ENCODE measurements around the gene LMBR1.
"Not testable (repeated sequence)": the region's sequence is repeated elsewhere in the genome, so short reads cannot be mapped to it uniquely, and the experiment has no call there.

LMBR1 gene

DNA sequence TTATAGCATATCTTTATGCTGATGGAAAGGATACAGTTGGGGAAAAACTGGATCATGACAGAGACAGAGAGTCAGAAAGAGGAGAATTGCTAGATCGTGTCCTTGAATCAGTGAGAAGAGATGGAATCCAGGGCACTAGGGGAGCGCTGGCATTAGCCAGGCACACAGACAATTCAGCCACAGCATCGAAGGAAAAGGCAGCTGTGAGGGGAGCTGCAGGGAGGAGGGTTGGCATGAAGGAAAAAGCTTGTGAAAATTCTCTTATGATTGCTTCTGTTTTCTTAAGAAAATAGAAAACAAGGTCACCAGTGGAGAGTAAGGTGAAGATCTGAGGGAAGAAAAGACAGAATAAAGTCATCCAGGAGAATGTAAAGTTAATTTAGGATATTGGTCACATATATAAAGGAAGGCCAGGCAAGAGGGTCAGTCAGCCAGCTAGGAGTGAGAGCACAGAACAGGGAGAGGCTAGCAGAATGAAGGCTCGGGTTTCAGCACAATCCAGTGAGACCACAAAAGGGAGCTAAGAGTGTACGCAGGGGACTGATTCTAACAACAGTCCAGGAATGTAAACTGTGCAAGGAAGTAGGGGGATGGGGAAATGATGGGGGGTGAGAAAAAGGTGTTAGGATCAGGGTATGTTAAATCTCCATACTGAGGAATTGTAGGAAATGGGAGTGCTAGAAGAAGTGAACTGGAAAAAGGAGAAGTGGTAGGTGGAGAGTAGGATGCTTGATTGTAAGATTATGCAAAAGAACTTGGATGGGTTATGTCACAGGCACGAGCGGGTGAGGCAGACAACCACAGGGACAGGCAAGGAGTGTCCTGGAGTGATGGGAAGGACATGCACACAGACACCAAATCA lies 140.4 kb downstream of the LMBR1 start:
- no peak for DNase-seq

DNA sequence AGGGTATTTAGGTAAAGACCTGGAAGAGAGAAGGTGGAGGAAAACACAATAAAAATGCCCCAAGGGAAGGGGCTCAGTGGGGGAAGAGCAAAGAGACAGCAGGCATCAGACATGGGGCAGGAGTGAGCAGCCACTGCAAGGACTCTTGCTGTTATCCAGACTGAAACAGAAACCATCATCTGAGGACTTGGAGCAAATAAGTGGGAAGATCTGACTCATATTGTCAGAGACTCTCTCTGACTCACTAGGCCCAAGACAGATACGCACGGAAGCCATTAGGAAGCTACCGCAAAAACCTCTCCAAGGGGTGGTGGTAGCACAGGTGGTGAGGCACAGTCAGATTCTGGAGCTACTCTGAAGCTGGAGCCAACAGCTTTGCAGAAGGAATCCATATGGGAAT lies 141.7 kb downstream of the LMBR1 start:
- no peak for DNase-seq

DNA sequence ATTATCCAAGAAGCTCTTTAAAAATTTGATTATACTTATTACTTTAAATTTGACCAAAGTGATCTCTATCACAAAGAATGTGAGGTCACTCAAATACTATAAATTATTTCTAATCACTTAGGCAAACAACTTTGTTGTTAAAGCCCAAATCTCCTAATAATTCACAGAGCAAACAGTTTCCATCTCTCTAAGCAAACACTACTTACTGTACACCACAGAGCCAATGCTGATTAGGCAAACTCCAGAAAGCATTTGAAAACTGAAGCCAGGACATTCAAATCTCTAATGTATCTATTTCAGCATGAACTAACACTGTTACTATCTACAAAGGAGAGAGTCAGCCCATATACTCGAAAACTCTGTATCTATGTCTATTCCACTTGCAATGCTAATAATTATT lies 145.3 kb downstream of the LMBR1 start:
- peak; percentile 16 for DNase-seq

DNA sequence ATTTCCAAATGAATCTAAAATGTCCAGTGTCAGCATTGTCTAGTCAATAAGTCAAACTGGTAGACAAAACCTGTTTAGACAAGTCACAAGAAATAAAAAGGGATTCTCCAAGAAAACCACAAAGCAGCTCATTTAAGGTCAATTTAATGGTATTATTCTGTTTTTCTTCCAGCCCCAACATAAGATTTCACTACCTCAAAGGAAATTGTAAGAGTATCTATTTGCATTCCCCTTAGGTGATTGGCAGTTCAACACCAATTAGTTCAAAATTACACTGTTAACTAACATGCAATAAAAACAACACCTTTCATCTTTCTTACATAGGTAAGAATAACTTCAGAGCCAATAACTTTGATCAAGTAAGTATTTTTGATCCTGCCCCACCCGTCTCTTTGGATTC lies 146.1 kb downstream of the LMBR1 start:
- no peak for DNase-seq

DNA sequence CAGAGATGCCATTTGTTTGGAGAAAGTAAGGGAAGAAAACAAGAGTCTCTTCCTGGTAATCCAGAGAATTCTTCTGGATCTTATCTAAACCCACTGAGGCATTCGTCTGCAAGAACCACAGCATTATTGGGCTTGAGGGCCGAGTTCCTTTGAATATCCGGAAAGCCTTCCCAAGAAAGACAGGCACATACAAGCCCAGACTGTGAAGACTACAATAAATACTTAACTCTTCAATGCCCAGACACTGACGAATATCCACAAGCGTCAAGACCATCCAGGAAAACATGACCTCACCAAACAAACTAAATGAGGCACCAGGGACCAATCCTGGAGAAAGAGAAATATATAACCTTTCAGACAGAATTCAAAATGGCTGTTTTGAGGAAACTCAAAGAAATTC lies 153.4 kb downstream of the LMBR1 start:
- DNase-seq = no peak

DNA sequence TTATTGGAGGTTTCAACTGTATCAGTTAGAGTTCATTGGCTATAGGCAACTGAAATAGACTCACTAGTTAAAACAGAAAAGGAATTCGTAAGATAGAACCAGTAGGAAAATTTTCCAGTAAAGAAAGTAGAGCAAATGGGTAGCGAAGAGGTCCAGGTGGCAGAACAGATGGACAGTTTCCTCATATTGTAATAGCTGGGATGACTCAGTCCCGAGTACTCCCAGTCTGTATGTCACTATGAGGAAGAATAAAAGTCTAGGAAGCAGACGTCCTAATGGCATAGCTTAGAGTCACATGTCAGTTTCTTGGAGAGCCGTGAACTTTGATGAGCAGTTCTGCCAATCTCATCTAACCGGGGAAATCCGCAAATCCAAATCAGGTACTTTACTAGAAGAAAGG lies 157.1 kb downstream of the LMBR1 start:
- DNase-seq = no peak

DNA sequence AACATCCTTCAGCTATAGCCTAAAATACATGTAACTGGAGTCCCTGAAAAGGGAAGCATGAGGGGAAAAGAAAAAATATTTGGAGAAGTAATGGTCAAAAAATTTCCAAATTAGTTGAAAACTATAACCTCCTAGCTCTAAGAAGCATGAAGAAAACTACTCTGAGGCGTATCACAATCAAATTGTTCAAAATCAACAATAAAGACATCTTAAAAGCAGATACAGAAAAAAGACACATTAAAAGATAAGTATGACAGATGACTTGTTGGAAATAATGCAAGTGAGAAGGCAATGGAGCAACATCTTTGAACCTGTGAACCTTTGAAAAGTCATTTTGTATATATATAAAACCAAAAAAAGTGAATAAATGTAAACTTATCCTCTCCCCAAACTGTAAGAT lies 159.3 kb downstream of the LMBR1 start:
- DNase-seq = no peak

DNA sequence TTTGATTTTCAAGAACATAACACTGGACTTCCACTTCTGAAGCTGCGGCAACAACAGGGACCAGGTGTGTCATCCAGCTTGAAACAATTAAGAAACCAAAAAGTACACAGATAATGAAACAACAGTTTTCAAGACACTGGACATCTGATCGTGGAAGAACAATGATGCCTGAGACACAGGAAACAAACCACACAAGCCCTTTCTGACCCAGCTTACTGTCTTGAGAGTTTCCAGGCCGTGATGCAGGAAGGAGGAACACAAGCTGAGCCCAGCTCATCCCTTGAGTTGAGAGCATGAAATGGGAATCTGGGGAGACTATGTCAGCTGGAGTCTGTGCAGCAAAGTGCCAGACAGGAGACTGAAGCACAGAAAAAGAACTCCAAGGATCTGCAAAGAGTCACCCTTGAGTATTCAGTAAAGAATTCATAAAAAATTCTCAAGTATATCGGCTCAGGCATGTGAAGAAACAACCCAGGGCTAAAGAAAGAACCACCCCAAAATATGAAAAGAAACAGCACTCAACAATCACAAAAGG lies 160.8 kb downstream of the LMBR1 start:
- DNase-seq = no peak

DNA sequence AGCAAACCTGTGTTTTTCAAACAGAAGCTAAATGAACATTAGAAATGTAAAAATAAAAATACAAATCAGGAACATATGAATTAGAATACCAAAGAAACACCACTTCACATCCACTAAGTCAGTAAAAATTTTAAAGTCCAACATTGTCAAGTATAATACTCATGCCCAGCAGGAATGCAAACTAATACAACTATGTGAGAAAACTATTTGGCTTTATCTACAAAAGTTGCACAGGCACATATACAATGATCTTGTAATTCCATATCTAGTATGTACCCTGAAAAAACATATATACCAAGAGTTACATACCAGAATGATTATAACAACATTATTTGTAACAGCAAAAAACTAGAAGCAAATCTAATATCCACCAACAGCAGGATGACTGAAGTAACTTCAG lies 161.3 kb downstream of the LMBR1 start:
- DNase-seq = no peak

DNA sequence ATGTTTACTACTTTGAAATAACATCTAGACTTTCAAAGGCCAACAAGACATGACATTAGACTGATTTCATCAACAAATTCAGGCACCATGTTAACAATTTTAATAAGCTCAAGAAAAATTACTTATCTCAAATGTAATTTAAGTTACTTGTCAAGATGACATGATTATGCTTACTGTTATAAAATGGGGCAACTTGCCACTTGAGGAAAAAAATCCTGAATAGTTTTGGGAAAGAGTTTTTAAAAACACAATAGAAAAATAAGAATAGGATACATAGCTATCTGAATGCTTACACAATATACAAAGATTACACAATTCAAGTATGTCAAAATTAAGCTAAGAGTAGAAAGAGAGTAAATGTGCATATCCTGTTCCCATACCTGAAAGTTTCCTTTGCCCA lies 167.0 kb downstream of the LMBR1 start:
- no peak for DNase-seq

DNA sequence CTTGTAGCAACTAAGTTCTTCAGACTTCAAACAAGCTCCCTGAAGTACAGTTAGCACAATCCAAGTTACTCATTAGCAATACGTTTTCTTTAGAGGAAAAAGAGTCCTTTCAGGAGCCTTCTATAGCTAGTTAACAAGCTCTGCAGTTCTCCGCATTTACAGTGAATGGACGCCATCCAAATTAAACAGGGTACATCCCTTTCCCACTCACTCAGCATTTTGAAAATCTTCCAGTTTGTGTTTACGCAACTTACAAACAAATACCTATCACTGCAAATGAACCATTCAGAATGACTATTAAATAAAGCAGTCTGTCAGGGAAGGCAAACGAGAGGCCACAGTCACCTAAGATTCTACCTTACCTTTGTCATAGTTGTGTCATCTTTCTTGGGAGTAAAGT lies 167.9 kb downstream of the LMBR1 start:
- DNase-seq = no peak

DNA sequence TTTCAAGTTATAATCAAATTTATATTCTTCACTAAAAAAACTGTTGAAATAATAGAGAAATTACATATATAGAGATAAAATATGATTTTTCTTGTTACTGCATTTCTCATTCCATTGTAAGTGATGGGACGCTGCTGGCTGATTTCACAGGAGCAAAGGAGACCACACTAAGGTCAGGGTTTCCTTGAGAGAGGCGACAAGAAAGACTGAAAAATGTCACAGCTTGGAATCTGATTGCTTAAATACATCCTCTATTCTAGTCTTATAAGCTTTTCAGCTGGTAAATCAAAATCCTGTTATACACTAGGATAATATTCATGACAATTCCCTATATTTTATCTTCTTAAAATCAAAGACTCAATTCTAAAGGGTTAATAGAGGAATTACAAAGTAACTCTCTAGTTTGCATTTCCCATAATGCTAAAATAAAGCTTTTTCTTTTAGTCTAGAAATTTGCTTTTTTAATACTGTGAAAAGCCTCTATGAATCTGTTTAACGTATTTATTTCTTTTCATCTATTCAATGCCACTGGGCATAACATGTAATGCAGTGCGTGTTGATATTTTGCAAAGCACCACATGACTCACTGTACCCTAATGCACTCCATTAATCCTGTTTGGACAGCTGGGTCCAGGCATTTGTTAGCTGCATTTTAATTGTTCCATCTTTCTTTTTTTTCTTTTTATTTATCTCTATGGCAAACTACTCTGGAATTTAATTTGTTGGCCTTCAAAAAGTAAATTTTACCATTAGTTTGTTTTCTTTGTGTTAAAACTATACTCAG lies 170.7 kb downstream of the LMBR1 start:
- DNase-seq = no peak

DNA sequence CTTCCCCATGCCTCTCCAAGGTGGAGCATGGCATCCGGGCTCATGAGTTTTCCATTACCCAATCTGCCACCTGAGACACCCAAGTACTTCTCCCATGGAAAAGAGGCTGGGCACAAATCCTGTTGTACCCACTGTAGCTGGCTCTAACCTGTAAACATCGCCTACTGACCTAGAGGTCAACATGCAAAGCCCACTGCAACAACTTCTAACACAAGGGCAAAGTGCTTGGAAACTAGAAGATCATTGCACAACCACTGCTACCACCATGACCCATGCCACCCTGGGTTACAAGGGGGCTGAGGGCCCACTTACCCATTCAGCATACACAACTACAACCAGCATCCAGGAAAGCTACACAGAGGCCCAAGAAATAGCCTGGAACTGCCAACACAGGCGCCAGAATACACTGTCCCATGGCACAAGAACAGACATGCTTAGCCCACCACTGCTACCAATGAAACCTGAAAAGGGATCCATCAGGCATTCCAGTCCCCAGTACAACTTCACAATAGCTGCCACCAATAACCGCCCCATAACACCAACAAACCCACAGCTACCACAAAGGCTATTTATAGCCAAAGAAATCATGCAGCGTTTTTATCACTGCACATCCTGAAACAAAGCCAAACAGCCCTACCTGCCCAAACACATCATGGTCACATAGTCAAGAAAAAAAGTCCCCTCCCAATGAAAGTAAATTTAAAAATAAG lies 189.1 kb downstream of the LMBR1 start:
- DNase-seq = no peak

DNA sequence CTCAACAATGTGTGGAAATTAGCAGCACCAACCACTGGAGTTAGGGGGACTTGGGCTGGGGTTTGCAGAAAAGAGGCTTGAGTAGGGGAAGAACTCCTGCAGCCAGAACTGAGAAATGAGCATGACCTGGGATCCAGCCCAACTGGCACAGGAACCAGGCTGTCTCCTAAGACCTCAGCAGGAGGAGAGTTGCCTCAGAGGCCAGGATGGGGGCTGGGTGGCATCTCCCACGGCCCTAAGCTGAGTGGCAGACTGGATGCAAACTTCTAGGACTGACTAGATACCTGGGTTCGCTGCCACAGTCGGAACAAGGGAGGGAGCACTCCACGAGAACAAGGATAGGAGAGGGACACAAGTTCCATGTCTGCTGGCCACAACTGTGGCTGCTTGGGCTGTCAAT lies 189.8 kb downstream of the LMBR1 start:
- DNase-seq = no peak

DNA sequence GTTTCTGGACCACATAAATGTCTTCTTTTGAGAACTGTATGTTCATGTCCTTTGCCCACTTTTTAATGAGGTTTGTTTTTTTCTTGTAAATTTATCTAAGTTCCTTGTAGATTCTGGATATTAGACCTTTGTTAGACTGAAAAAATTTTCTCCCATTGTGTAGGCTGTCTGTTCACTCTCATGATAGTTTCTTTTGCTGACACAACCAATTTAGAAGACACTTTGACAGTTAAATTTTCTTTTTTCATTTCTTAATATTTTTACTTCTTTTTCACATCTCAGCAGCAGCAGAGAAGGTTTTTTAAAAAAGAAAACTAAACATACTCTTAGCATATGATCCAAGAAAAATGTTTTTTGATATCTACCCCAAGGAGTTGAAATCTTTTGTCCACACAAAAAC lies 190.6 kb downstream of the LMBR1 start:
- DNase-seq = no peak

DNA sequence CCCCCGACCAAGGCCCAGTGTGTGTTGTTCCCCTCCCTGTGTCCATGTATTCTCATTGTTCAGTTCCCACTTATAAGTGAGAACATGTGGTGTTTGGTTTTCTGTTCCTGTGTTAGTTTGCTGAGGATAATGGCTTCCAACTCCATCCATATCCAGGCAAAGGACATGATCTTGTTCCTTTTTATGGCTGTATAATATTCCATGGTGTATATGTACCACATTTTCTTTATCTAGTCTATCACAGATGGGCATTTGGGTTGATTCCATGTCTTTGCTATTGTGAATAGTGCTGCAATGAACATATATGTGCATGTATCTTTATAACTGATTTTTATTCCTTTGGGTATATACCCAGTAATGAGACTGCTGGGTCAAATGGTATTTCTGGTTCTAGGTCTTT lies 191.2 kb downstream of the LMBR1 start:
- DNase-seq = not testable (repeated sequence)

DNA sequence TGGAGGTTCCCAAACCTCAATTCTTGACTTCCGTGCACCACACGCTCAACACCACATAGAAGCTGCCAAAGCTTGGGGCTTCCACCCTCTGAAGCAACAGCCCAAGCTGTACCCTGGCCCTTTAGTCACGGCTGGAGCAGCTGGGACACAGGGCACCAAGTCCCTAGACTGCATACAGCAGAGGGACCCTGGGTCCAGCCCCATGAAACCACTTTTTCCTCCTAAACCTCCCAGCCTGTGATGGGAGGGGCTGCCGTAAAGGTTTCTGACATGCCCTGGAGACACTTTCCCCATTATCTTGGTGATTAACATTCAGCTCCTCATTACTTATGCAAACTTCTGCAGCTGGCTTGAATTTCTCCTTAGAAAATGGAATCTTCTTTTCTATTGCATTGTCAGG lies 194.5 kb downstream of the LMBR1 start:
- not testable (repeated sequence) for DNase-seq

DNA sequence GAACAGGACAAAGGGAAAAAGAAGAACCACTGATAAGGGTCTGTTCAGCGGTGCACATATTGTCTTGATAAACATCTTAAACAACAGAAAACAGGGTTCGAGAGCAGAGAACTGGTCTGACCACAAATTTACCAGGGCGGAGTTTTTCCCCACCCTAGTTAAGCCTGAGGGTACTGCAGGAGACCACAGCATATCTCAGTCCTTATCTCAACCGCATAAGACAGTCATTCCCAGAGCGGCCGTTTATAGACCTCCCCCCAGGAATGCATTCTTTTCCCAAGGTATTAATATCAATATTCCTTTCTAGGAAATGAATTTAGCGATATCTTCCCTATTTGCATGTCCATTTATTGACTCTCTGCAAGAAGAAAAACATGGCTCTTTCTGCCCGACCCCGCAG lies 195.7 kb downstream of the LMBR1 start:
- DNase-seq = not testable (repeated sequence)

DNA sequence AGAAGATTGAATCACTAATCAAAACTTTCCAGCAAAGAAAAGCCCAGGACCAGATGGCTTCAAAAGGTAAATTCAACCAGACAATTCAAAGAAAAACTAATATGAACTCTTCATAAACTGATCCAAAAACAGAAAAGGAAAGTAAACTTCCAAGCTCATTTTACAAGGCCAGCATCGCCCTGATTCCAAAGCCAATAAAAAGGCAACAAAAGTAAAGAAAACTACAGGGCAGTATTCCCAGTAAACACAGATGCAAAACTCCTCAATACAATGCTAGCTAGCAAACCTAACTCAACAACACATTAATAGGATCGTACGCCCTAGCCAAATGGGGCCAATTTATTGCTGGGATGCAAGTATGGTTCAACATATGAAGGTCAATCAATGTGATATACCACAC lies 199.4 kb downstream of the LMBR1 start:
- no peak for DNase-seq

DNA sequence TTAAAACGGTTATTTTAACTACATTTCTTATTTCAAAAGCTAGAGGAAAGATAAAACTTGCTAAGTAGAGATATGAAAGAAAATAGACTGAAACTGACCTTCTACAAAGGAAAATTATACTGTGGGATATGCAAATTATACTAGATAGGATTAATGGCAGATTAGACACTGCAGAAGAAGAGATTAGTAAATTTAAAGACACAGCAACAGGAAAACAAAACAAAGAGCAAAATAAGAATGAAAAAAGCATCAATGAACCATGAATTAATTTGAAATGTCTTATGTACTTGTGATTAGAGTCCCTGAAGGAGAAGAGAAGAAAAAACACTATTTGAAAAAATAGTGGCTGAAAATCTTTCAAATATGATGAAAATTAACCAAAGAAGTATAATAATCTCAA lies 200.1 kb downstream of the LMBR1 start:
- DNase-seq = no peak

DNA sequence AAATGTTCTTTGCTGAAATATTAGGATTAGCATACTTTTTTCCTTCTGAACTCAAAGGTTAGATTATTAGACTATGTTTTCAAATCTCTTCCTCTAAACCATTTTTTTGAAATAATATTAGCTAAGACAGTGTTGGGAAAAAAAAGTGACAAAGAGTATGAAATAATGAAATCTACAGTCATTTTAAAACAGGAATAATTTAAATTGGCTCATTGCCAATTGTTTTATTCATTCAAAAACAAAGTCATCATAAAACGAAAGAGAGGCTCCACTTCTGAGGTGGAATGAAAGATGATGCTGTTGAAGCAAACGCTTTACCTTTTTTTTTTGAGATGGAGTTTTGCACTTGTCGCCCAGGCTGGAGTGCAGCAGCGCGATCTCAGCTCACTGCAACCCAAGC lies 201.2 kb downstream of the LMBR1 start:
- no peak for DNase-seq

DNA sequence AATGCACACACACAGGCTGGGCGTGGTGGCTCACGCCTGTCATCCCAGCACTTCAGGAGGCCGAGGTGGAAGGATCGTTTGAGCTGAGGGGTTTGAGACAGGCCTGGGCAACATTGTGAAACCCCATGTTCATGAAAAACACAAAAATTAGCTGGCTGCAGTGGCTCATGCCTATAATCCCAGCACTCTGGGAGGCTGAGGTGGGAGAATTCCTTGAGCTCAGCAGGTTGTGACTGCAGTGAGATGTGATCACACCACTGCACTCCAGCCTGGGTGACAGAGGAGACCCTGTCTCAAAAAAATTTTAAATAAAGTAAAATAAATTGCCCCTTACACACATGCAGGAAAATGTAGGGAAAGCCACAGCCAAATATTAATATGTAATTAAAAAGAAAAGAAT lies 208.3 kb downstream of the LMBR1 start:
- no peak for DNase-seq

DNA sequence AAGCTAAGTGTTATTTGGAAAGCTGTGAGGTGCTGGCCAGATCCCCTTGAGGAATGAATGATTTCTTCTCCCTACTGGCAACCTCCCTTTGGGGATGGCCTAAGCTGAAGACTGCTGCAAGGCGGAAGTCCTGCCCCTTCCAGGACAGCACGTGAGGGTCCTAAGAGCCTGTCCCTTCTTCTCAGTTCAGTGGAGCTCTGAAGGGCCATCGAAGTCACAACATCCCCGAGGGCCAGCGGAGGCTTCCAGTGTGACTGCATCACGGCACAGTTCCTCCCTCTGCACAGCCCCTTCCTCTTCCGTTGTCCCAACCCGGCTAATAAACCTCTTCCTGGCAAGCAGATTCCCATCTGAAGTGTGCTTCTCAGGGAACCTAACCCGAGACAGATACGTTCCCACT lies 208.7 kb downstream of the LMBR1 start:
- DNase-seq = no peak

DNA sequence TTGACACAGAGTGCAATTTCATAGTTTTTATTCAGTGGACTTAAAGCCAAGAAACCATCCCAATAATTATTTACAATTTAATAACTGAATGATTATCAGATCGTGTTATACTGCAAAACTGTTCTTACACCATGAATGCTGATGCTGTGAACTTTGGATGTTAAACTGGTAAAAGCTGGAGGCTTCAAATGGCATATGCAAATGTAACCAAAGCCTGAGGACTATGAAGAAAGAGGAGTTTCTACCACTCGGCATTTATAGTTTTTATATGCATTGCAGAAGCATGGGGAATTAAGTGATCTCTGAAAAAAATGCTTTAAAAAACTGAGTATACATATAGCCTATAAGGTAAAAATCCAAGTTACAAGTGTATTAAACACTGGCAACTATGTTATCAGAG lies 210.1 kb downstream of the LMBR1 start:
- DNase-seq = no peak

All from NCI-H1105 treated with DMSO at 0.1 percent for 48 hours (cell line).